GM19467 (cell line): ENCODE results near the gene CHST15.
"Not testable (repeated sequence)": the region's sequence is repeated elsewhere in the genome, so short reads cannot be mapped to it uniquely, and the experiment has no call there.

ENCODE experiments used
- ATAC-seq: cut with Tn5 transposase; IDR thresholded peaks from one replicate; pipeline ENCODE4 v1.9.1; 2021; ENCODE audit warnings: mild to moderate bottlenecking, moderate library complexity; ENCODE audit not compliant: unreplicated experiment

Gene CHST15

GRCh38 chr10:124047427-124048152, 45.8 kb downstream of the CHST15 start:
- no peak for ATAC-seq

GRCh38 chr10:124045801-124046355, 47.5 kb downstream of the CHST15 start:
- ATAC-seq = no peak

GRCh38 chr10:124045276-124045675, 48.1 kb downstream of the CHST15 start:
- no peak for ATAC-seq

- no peak for ATAC-seq
Measured at GRCh38 chr10:124044143-124044862, 49.1 kb downstream of the CHST15 start.

GRCh38 chr10:124043310-124044142, 49.9 kb downstream of the CHST15 start:
- ATAC-seq = peak; percentile 86

- no peak for ATAC-seq
Measured at GRCh38 chr10:124042656-124043309, 50.6 kb downstream of the CHST15 start.

- no peak for ATAC-seq
Measured at GRCh38 chr10:124041675-124042445, 51.5 kb downstream of the CHST15 start.

GRCh38 chr10:124040451-124041188, 52.8 kb downstream of the CHST15 start:
- ATAC-seq = no peak

- ATAC-seq = no peak
Measured at GRCh38 chr10:124039483-124040013, 53.9 kb downstream of the CHST15 start.

- no peak for ATAC-seq
Measured at GRCh38 chr10:124037784-124038183, 55.6 kb downstream of the CHST15 start.

GRCh38 chr10:124037286-124037685, 56.1 kb downstream of the CHST15 start:
- ATAC-seq = no peak

- ATAC-seq = no peak
Measured at GRCh38 chr10:124036746-124037145, 56.7 kb downstream of the CHST15 start.

GRCh38 chr10:124035928-124036558, 57.4 kb downstream of the CHST15 start:
- peak; percentile 96 for ATAC-seq

GRCh38 chr10:124035306-124035927, 58.0 kb downstream of the CHST15 start:
- no peak for ATAC-seq

GRCh38 chr10:124034576-124035305, 58.7 kb downstream of the CHST15 start:
- ATAC-seq = not testable (repeated sequence)

GRCh38 chr10:124033887-124034218, 59.5 kb downstream of the CHST15 start:
- ATAC-seq = no peak
